CD4-positive, alpha-beta T cell treated with Interferon alpha-2 for 1 hour (primary cell): ENCODE measurements around the gene HPX.

Experiments
- DNase-seq, 2 donors: peaks; one replicate each; pipeline ENCODE4 v3.0.0-alpha.2; 2020 to 2022

The HPX gene

GRCh38 chr11:6389905-6390717 is 50.7 kb downstream of the HPX start, which contains the start of gene SMPD1:
Gene SMPD1 (plus strand): TSS chr11:6390474. CDS start chr11:6390599, 125 bp downstream.
- peak; percentile 97 for DNase-seq

- no peak for DNase-seq
Observed at GRCh38 chr11:6388748-6389147, 52.0 kb downstream of the HPX start.

- DNase-seq, result no peak
Observed at GRCh38 chr11:6387811-6388599, 52.8 kb downstream of the HPX start.

- no peak for DNase-seq
Observed at GRCh38 chr11:6385046-6385777, 55.6 kb downstream of the HPX start.
